D721Med (cell line): ENCODE data around the gene PINK1.
"Not testable (repeated sequence)": the region's sequence is repeated elsewhere in the genome, so short reads cannot be mapped to it uniquely, and the experiment has no call there.

Source experiments
- DNase-seq: peaks from one replicate; pipeline ENCODE4 v3.0.0; 2011; ENCODE audit warnings: low spot score; ENCODE audit not compliant: insufficient read length
- FAIRE-seq: peaks from 2 replicates; lab custom pipeline; 2011; peaks lifted over from hg19 to GRCh38; lab: Jason Lieb, UNC
- TF ChIP-seq, protein P1 (sequence below): IDR thresholded peaks from 2 replicates; pipeline ENCODE4 v1.5.1; 2012; ENCODE audit warnings: mild to moderate bottlenecking, control low read depth; ENCODE audit not compliant: insufficient read depth; ENCODE audit errors: missing control alignments

Gene PINK1

DNA sequence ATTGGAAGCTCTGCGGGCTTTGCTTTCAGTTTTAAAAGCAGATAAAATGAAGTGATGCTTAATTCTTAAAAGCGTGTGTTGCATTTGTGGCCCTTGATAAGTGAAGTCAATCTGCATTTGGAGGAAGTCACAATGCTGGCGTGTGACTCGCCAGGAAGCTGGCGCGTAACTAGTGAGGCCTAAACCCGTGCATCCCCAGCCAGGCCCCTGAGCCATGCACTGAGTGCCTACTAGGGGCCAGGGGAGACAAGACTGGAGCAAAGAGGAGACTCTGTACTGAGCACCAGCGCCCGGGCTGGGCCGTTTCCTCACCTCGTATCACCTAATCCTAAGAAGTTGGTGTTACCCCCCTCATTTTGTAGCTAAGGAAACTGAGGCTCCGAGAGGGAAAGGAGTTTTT, 32.5 kb downstream of the PINK1 start:
- DNase-seq (no peak), FAIRE-seq (no peak)
- TF ChIP-seq, protein P1, sequence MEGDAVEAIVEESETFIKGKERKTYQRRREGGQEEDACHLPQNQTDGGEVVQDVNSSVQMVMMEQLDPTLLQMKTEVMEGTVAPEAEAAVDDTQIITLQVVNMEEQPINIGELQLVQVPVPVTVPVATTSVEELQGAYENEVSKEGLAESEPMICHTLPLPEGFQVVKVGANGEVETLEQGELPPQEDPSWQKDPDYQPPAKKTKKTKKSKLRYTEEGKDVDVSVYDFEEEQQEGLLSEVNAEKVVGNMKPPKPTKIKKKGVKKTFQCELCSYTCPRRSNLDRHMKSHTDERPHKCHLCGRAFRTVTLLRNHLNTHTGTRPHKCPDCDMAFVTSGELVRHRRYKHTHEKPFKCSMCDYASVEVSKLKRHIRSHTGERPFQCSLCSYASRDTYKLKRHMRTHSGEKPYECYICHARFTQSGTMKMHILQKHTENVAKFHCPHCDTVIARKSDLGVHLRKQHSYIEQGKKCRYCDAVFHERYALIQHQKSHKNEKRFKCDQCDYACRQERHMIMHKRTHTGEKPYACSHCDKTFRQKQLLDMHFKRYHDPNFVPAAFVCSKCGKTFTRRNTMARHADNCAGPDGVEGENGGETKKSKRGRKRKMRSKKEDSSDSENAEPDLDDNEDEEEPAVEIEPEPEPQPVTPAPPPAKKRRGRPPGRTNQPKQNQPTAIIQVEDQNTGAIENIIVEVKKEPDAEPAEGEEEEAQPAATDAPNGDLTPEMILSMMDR: no peak

DNA sequence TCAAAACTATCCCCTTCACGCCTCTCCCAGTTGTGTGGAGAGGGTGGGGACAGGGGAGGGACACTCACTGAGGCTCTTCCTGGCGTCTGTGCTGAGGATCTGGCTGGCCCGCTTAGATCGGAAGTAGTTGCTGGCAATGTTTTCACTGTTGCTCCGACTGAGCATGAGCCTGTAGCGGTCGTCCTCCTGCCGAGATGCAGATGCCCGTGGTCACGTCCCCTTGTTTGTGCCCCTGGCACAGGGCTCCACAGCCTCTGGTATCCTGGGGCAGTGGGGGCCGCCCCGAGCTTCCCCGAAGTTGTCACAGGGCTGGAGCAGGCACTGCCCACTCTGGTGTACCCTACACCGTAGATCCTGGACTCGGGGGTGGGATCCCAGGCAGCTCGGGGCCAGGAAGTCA, 32.9 kb downstream of the PINK1 start:
- TF ChIP-seq, protein P1: no peak
- DNase-seq (no peak), FAIRE-seq (no peak)

DNA sequence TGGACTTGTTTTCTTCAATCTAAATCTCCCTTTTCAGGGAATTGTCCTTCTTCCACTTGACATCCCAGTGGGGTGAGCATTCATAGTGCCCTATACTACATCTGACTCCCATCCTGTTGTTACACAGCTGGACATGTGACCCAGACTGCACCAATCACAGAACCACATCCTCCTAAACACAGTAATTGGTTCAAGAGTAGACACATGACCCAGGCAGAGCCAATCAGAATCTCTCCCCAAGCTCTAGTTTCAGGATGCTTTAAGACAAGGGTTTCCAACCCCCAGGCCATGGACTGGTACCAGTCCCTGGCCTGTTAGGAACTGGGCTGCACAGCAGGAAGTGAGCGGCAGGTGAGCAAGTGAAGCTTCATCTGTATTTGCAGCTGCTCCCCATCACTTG, 33.5 kb downstream of the PINK1 start:
- TF ChIP-seq, protein P1: no peak
- no peak for DNase-seq
- no peak for FAIRE-seq

DNA sequence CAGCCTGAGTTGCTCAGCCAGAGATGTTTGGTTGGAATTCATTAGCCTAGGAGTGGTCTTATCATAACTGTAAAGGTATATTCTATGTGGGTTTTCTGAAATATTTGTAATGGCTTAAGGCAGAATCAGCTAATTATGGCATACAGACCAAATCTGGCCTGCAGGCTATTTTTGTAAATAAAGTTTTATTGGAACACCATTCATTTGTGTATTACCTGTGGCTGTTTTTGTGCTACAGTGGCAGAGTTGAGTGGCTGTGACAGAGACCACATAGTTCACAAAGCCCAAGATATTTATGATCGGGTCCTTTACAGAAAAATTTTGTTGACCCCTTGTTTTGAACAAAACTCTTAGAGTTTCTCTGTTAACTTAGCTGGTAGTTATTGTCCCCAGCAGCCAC, 35.3 kb downstream of the PINK1 start:
- DNase-seq: no peak
- TF ChIP-seq, protein P1: no peak
- no peak for FAIRE-seq

DNA sequence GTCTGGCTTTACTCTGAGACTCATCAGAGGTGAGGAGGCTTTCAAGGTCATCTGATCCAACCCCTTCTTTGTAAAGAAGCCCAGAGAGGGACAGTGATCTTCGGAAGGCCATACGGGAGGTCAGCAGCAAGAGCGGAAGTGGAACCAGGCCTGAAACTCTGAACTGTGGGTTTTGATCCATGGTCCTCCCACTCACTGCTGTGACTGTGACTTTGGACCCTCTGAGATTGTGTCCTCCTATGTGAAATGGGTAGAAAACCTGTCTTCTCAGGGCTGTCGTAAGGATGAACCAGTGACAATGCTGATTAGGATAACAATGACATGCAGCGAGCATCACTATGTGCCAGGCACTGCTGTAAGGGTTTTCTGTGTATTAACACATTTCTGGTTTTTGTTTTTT, 37.7 kb downstream of the PINK1 start:
- TF ChIP-seq, protein P1: no peak
- no peak for DNase-seq
- FAIRE-seq: no peak

DNA sequence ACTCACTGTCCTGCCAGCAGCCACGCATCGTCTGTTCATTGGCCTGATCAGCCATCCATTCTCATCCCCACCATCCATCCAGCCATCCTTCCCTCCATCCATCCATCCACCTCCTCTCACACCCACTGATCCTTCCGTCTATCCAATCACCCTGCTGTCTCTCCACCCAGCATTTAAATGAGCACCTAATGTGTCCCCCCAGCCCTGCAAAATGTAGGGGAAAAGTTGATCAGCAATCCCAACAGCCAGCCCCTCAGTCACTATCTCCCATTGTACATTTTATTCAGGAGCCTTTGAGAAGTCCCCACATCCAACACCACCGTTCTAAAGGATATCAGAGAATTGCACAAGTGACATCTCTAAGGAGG, 39.0 kb downstream of the PINK1 start:
- FAIRE-seq: no peak
- DNase-seq: no peak
- TF ChIP-seq, protein P1: no peak

DNA sequence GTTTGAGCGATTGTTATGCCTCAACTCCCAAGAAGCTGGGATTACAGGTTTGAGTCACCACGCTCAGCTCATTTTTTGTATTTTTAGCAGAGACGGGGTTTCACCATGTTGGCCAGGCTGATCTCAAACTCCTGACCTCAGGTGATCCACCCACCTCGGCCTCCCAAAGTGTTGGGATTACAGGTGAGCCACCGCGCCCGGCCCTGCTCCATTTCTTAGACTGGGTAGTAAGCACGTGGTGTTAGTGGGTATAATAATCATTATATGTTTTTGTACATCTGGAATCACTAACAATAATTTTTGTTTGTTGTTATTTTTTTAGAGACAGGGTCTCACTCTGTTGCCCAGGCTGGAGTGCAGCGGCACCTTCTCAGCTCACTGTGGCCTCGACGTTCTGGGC, 40.4 kb downstream of the PINK1 start:
- not testable (repeated sequence) for DNase-seq, FAIRE-seq

DNA sequence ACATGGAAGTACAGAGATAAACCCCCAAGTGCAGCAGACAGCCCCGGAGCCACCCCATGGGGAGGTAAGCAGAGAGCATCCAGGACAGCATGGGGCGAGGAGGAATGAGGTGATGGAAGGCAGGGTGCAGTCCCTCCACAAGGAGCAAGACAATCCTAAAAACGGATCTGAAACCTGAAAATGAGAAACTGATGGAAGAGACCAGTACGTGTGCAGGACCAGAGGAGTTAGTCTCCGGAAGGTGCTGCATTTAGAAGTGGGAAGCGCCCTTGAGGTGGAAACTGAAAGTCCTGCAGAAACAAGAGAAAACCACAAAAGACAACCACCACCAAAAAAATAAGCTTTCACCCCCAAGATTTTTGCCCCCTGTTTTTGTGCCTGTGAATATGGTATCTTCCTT, 45.3 kb downstream of the PINK1 start:
- TF ChIP-seq, protein P1: no peak
- DNase-seq (no peak), FAIRE-seq (no peak)
